H9 (cell line): Measurements from ENCODE around the gene LDLRAD4. TPM values are rescaled to one million over a fixed set of nuclear protein-coding genes. Genes with fewer than 3 reads are reported as not detected.

Source experiments
- DNase-seq: peaks from one replicate; pipeline ENCODE4 v3.0.0-alpha.2; 2017
- H2AFZ ChIP-seq: one replicate; pipeline ENCODE4 v1.6.1; 2013; ENCODE audit warnings: mild to moderate bottlenecking, low read length, control low read depth, moderate library complexity
- H2AK5ac ChIP-seq: 2 replicates; pipeline ENCODE4 v1.6.1; 2013; ENCODE audit warnings: low read length, control low read depth, mixed read lengths; ENCODE audit not compliant: insufficient read length
- H2BK120ac ChIP-seq: one replicate; pipeline ENCODE4 v1.6.1; 2013; ENCODE audit warnings: low read depth, mild to moderate bottlenecking, low read length, control low read depth, inconsistent platforms; ENCODE audit not compliant: poor library complexity, severe bottlenecking
- H2BK12ac ChIP-seq: 2 replicates; pipeline ENCODE4 v1.6.1; 2013; ENCODE audit warnings: low read length, control low read depth, mixed read lengths, low read depth; ENCODE audit not compliant: insufficient read length
- H2BK15ac ChIP-seq: 2 replicates; pipeline ENCODE4 v1.6.1; 2013; ENCODE audit warnings: low read depth, low read length, control low read depth
- H2BK20ac ChIP-seq: one replicate; pipeline ENCODE4 v1.6.1; 2013; ENCODE audit warnings: low read depth, mild to moderate bottlenecking, low read length, control low read depth, inconsistent platforms; ENCODE audit not compliant: poor library complexity, severe bottlenecking
- H2BK5ac ChIP-seq: 2 replicates; pipeline ENCODE4 v1.6.1; 2013; ENCODE audit warnings: low read length, control low read depth, mixed read lengths; ENCODE audit not compliant: insufficient read length
- H3K14ac ChIP-seq: 2 replicates; pipeline ENCODE4 v1.6.1; 2013; ENCODE audit warnings: low read length, control low read depth; ENCODE audit not compliant: insufficient read depth
- H3K18ac ChIP-seq: 2 replicates; pipeline ENCODE4 v1.6.1; 2013; ENCODE audit warnings: low read depth, mild to moderate bottlenecking, mixed read lengths, low read length, control low read depth; ENCODE audit not compliant: insufficient read length
- H3K23ac ChIP-seq: 2 replicates; pipeline ENCODE4 v1.6.1; 2013; ENCODE audit warnings: low read length, control low read depth, mixed read lengths, low read depth; ENCODE audit not compliant: insufficient read length
- H3K23me2 ChIP-seq: 2 replicates; pipeline ENCODE4 v1.6.1; 2013; ENCODE audit warnings: low read depth, mild to moderate bottlenecking, mixed read lengths, low read length, control low read depth; ENCODE audit not compliant: insufficient read length, poor library complexity, severe bottlenecking
- H3K27ac ChIP-seq: 2 replicates; pipeline ENCODE4 v1.5.1; 2013; ENCODE audit warnings: low read length, control low read depth, mixed read lengths, low read depth; ENCODE audit not compliant: insufficient read length
- H3K27me3 ChIP-seq: 2 replicates; pipeline ENCODE4 v1.6.1; 2013; ENCODE audit warnings: low read length, control low read depth, inconsistent platforms; ENCODE audit not compliant: insufficient read depth
- H3K4ac ChIP-seq: 2 replicates; pipeline ENCODE4 v1.6.1; 2013; ENCODE audit warnings: low read depth, mild to moderate bottlenecking, control low read depth, inconsistent platforms, low read length, moderate library complexity
- H3K4me1 ChIP-seq: 2 replicates; pipeline ENCODE4 v1.6.1; 2013; ENCODE audit warnings: low read length, control low read depth, inconsistent platforms; ENCODE audit not compliant: insufficient read depth
- H3K4me2 ChIP-seq: 2 replicates; pipeline ENCODE4 v1.6.1; 2013; ENCODE audit warnings: low read length, control low read depth, mixed read lengths; ENCODE audit not compliant: insufficient read length, insufficient read depth
- H3K56ac ChIP-seq: 2 replicates; pipeline ENCODE4 v1.6.1; 2013; ENCODE audit warnings: low read depth, mild to moderate bottlenecking, mixed read lengths, low read length, control low read depth; ENCODE audit not compliant: insufficient read length
- H3K79me1 ChIP-seq: 2 replicates; pipeline ENCODE4 v1.6.1; 2013; ENCODE audit warnings: low read depth, mild to moderate bottlenecking, moderate library complexity, low read length, control low read depth, inconsistent platforms; ENCODE audit not compliant: insufficient read depth, poor library complexity, severe bottlenecking
- H3K79me2 ChIP-seq: 2 replicates; pipeline ENCODE4 v1.6.1; 2013; ENCODE audit warnings: low read length, control low read depth, inconsistent platforms; ENCODE audit not compliant: insufficient read depth
- H3K9ac ChIP-seq: 2 replicates; pipeline ENCODE4 v1.6.1; 2013; ENCODE audit warnings: low read length, control low read depth, mixed read lengths; ENCODE audit not compliant: insufficient read length; ENCODE audit errors: extremely low read depth
- H3K9me3 ChIP-seq: one replicate; pipeline ENCODE4 v1.6.1; 2013; ENCODE audit warnings: low read depth, low read length, inconsistent platforms; ENCODE audit not compliant: control insufficient read depth
- H3T11ph ChIP-seq: one replicate; pipeline ENCODE4 v1.6.1; 2013; ENCODE audit warnings: mild to moderate bottlenecking, low read length, control low read depth, inconsistent platforms
- H4K20me1 ChIP-seq: one replicate; pipeline ENCODE4 v1.6.1; 2013; ENCODE audit not compliant: control insufficient read depth, insufficient read length, insufficient read depth
- H4K5ac ChIP-seq: 2 replicates; pipeline ENCODE4 v1.6.1; 2013; ENCODE audit warnings: low read depth, mild to moderate bottlenecking, mixed read lengths, low read length, control low read depth; ENCODE audit not compliant: insufficient read length
- H4K8ac ChIP-seq: replicated peaks from 2 replicates; pipeline ENCODE4 v1.6.1; 2013; ENCODE audit warnings: low read length, control low read depth, mixed read lengths, low read depth; ENCODE audit not compliant: insufficient read length
- H4K91ac ChIP-seq: 2 replicates; pipeline ENCODE4 v1.6.1; 2013; ENCODE audit warnings: low read depth, mild to moderate bottlenecking, moderate library complexity, mixed read lengths, low read length, control low read depth; ENCODE audit not compliant: insufficient read length
- H3K27ac Mint-ChIP-seq, 3 experiments: 2 replicates in 2 of 3; 3 replicates in 1 of 3; pipeline ENCODE4 v1.8.0; 2020 to 2021; ENCODE audit warnings: mixed read lengths in 3 of 3, mild to moderate bottlenecking in 1 of 3, moderate library complexity in 1 of 3
- H3K27me3 Mint-ChIP-seq: 2 replicates; pipeline ENCODE4 v1.8.0; 2021; ENCODE audit warnings: low read depth, mild to moderate bottlenecking, moderate library complexity, mixed read lengths
- H3K36me3 Mint-ChIP-seq, 3 experiments: 2 replicates in 2 of 3; 3 replicates in 1 of 3; pipeline ENCODE4 v1.8.0; 2020 to 2021; ENCODE audit warnings: low read depth in 3 of 3, mixed read lengths in 3 of 3; ENCODE audit not compliant: insufficient read depth in 1 of 3
- H3K4me1 Mint-ChIP-seq, 2 experiments: 2 replicates each; pipeline ENCODE4 v1.8.0; 2020; ENCODE audit warnings: mixed read lengths in 2 of 2
- H3K4me3 Mint-ChIP-seq, 2 experiments: 2 replicates in 1 of 2; 3 replicates in 1 of 2; pipeline ENCODE4 v1.8.0; 2020 to 2021; ENCODE audit warnings: mild to moderate bottlenecking in 2 of 2, mixed read lengths in 2 of 2, moderate library complexity in 1 of 2
- H3K9me3 Mint-ChIP-seq, 2 experiments: 2 replicates in 1 of 2; 3 replicates in 1 of 2; pipeline ENCODE4 v1.8.0; 2020; ENCODE audit warnings: mild to moderate bottlenecking in 2 of 2, mixed read lengths in 2 of 2, moderate library complexity in 1 of 2
- CTCF ChIP-seq: fragments of 200-600 bp; sonication (generic); conservative IDR thresholded peaks from 3 replicates; pipeline ENCODE4 v1.8.0; 2021; ENCODE audit warnings: antibody characterized with exemption, mild to moderate bottlenecking
- WGBS: extraction: QIAGEN DNeasy Blood & Tissue Kit; methylation state at CpG from one replicate; pipeline ENCODE4 v1.1.7; 2013; ENCODE audit warnings: missing lambda C conversion rate, low lambda C conversion rate, mixed read lengths; ENCODE audit not compliant: insufficient read length; ENCODE audit errors: extremely low coverage; 5-methylcytosine and 5-hydroxymethylcytosine counted together
- total RNA-seq: library from RNA; stranded (reverse); gene quantifications from 2 replicates; pipeline ENCODE4 v1.2.1, GENCODE V29; 2021

The LDLRAD4 gene
- total RNA-seq, 1 experiment from 2014 or later, result 3.9 TPM

GRCh38 chr18:13256444-13257305, 38.1 kb downstream of the LDLRAD4 start:
- no peak overlapping the region for H3K56ac ChIP-seq
- no peak for TF ChIP-seq CTCF
- no peaks in the 10 kb centered on the region for H3K4me1 ChIP-seq
- H3K4me2 ChIP-seq, result no peak overlapping the region
- H3K27ac ChIP-seq, result no peak overlapping the region
- peaks cover 2% of the 10 kb centered on the region for H3K27me3 Mint-ChIP-seq
- H3K4me3 Mint-ChIP-seq, result no peak overlapping the region; a peak in 1 of 5 replicates
- H3K4ac ChIP-seq, result no peak overlapping the region
- H2BK5ac ChIP-seq, result no peak overlapping the region
- H3K27ac Mint-ChIP-seq, result no peak overlapping the region
- no peaks in the 10 kb centered on the region for H3K23me2 ChIP-seq
- H3K79me1 ChIP-seq, result no peaks in the 10 kb centered on the region
- H3K9me3 Mint-ChIP-seq, result no peaks in the 10 kb centered on the region
- H3K79me2 ChIP-seq, result no peaks in the 10 kb centered on the region
- no peak overlapping the region for H2BK20ac ChIP-seq
- no peak overlapping the region for H4K5ac ChIP-seq
- H3K18ac ChIP-seq, result no peak overlapping the region
- no peak overlapping the region for H3K14ac ChIP-seq
- H3K36me3 Mint-ChIP-seq, result no peaks in the 10 kb centered on the region
- no peak overlapping the region for H2AFZ ChIP-seq
- H4K91ac ChIP-seq, result no peak overlapping the region
- no peaks in the 10 kb centered on the region for H3K27me3 ChIP-seq
- H2BK15ac ChIP-seq, result no peak overlapping the region
- H2BK12ac ChIP-seq, result no peak overlapping the region
- no peak for DNase-seq
- no peaks in the 10 kb centered on the region for H4K20me1 ChIP-seq
- H3K4me1 Mint-ChIP-seq, result peaks cover 40 to 43% of the 10 kb centered on the region in 2 experiments
- H3T11ph ChIP-seq, result no peak overlapping the region
- H3K9ac ChIP-seq, result no peak overlapping the region
- H2AK5ac ChIP-seq, result no peak overlapping the region
- H3K9me3 ChIP-seq, result no peaks in the 10 kb centered on the region
- no peak overlapping the region for H3K23ac ChIP-seq
- WGBS, result no CpG with 5 or more reads among the region's 18 CpGs
- no peak overlapping the region for H2BK120ac ChIP-seq
- H4K8ac ChIP-seq, result no peak overlapping the region
